IPS DF 4.7 (cell line): ENCODE results near the gene WDR5B.
"Not testable (repeated sequence)": the region's sequence is repeated elsewhere in the genome, so short reads cannot be mapped to it uniquely, and the experiment has no call there.

ENCODE experiments used
- DNase-seq: peaks from one replicate; pipeline ENCODE4 v3.0.0-alpha.2; 2013; ENCODE audit warnings: low spot score; ENCODE audit errors: extremely low read depth

WDR5B gene

GRCh38 chr3:122415762-122416654 lies at the start of gene WDR5B:
WDR5B (minus strand) TSS chr3:122416062; CDS start chr3:122415528, 534 bp downstream.
- peak; percentile 87 for DNase-seq

- no peak for DNase-seq
These were observed 48.8 kb upstream of the WDR5B start for GRCh38 chr3:122464659-122465058.

GRCh38 chr3:122462406-122462805 lies 46.5 kb upstream of the WDR5B start:
- no peak for DNase-seq

GRCh38 chr3:122461806-122462205 lies 45.9 kb upstream of the WDR5B start:
- no peak for DNase-seq

GRCh38 chr3:122458992-122459391 lies 43.1 kb upstream of the WDR5B start:
- no peak for DNase-seq

GRCh38 chr3:122457706-122458105 lies 41.8 kb upstream of the WDR5B start:
- no peak for DNase-seq

- DNase-seq = no peak
These were observed 40.2 kb upstream of the WDR5B start for GRCh38 chr3:122456074-122456473.

- no peak for DNase-seq
These were observed 35.5 kb upstream of the WDR5B start for GRCh38 chr3:122451371-122451770.

GRCh38 chr3:122448218-122448617 lies 32.4 kb upstream of the WDR5B start:
- DNase-seq = not testable (repeated sequence)

GRCh38 chr3:122444491-122444887 lies 28.6 kb upstream of the WDR5B start:
- DNase-seq = not testable (repeated sequence)

- not testable (repeated sequence) for DNase-seq
These were observed 28.1 kb upstream of the WDR5B start for GRCh38 chr3:122443762-122444490.

- DNase-seq = peak; percentile 44
These were observed 27.2 kb upstream of the WDR5B start for GRCh38 chr3:122443090-122443489.

- DNase-seq = no peak
These were observed 20.1 kb upstream of the WDR5B start for GRCh38 chr3:122435950-122436349.

GRCh38 chr3:122430371-122430770 lies 14.5 kb upstream of the WDR5B start:
- no peak for DNase-seq

- no peak for DNase-seq
These were observed 12.1 kb upstream of the WDR5B start for GRCh38 chr3:122427857-122428471.

- DNase-seq = no peak
These were observed 6.0 kb upstream of the WDR5B start for GRCh38 chr3:122421836-122422235.

- no peak for DNase-seq
These were observed 5.2 kb upstream of the WDR5B start for GRCh38 chr3:122421101-122421500.

- no peak for DNase-seq
These were observed 1.1 kb upstream of the WDR5B start for GRCh38 chr3:122416966-122417365.

- DNase-seq = no peak
These were observed 638 bp downstream of the WDR5B start for GRCh38 chr3:122415104-122415744.

GRCh38 chr3:122414391-122414790 lies 1.5 kb downstream of the WDR5B start:
- DNase-seq = no peak

- no peak for DNase-seq
These were observed 5.2 kb downstream of the WDR5B start for GRCh38 chr3:122410639-122411038.

- DNase-seq = no peak
These were observed 5.8 kb downstream of the WDR5B start for GRCh38 chr3:122410111-122410510.
